GM20431 (cell line): ENCODE measurements around the gene MUSTN1.

Source experiments
- in situ Hi-C: fragments of 300-500 bp; cut with MseI, MboI; formaldehyde crosslinking; loops from one replicate; pipeline ENCODE4 v1.15.0; 2020; ENCODE audit warnings: low sequenced_read_pairs; ENCODE audit not compliant: unreplicated experiment

The MUSTN1 gene

GRCh38 chr3:52834871-52835501 is at the start of gene MUSTN1:
Gene MUSTN1, minus strand, starts transcription at chr3:52835019. Its CDS starts 71 bp downstream, at chr3:52834948.
- in situ Hi-C loops: no loop called here

GRCh38 chr3:52882377-52882776 is 47.6 kb upstream of the MUSTN1 start:
- in situ Hi-C loops: no loop called here

- in situ Hi-C loops: no loop called here
These were observed 47.1 kb upstream of the MUSTN1 start for GRCh38 chr3:52881871-52882270.

- in situ Hi-C loops: no loop called here
These were observed 45.7 kb upstream of the MUSTN1 start for GRCh38 chr3:52880474-52880873.

GRCh38 chr3:52880047-52880446 is 45.2 kb upstream of the MUSTN1 start:
- in situ Hi-C loops: no loop called here

GRCh38 chr3:52879581-52879980 is 44.8 kb upstream of the MUSTN1 start:
- in situ Hi-C loops: no loop called here

GRCh38 chr3:52879090-52879489 is 44.3 kb upstream of the MUSTN1 start:
- in situ Hi-C loops: no loop called here

- in situ Hi-C loops: no loop called here
These were observed 42.3 kb upstream of the MUSTN1 start for GRCh38 chr3:52877085-52877484.

- in situ Hi-C loops: no loop called here
These were observed 40.2 kb upstream of the MUSTN1 start for GRCh38 chr3:52874864-52875587.

- in situ Hi-C loops: no loop called here
These were observed 39.4 kb upstream of the MUSTN1 start for GRCh38 chr3:52874160-52874701.

- in situ Hi-C loops: no loop called here
These were observed 38.8 kb upstream of the MUSTN1 start for GRCh38 chr3:52873433-52874159.

- in situ Hi-C loops: no loop called here
These were observed 37.4 kb upstream of the MUSTN1 start for GRCh38 chr3:52872245-52872644.

GRCh38 chr3:52871761-52872160 is 36.9 kb upstream of the MUSTN1 start:
- in situ Hi-C loops: no loop called here

- in situ Hi-C loops: no loop called here
These were observed 35.7 kb upstream of the MUSTN1 start for GRCh38 chr3:52870471-52870870.

- in situ Hi-C loops: no loop called here
These were observed 31.6 kb upstream of the MUSTN1 start for GRCh38 chr3:52866427-52866826.

GRCh38 chr3:52865994-52866393 is 31.2 kb upstream of the MUSTN1 start:
- in situ Hi-C loops: no loop called here

- in situ Hi-C loops: no loop called here
These were observed 25.6 kb upstream of the MUSTN1 start for GRCh38 chr3:52860424-52860768.

GRCh38 chr3:52859686-52860423 is 25.0 kb upstream of the MUSTN1 start:
- in situ Hi-C loops: no loop called here

- in situ Hi-C loops: no loop called here
These were observed 23.0 kb upstream of the MUSTN1 start for GRCh38 chr3:52857864-52858263.

- in situ Hi-C loops: no loop called here
These were observed 22.3 kb upstream of the MUSTN1 start for GRCh38 chr3:52857133-52857532.
